Measurements from ENCODE around the gene PTCH2.
A peak's percentile ranks its signal among the peaks of the same experiment; 100 is the strongest.

PTCH2 gene

DNA sequence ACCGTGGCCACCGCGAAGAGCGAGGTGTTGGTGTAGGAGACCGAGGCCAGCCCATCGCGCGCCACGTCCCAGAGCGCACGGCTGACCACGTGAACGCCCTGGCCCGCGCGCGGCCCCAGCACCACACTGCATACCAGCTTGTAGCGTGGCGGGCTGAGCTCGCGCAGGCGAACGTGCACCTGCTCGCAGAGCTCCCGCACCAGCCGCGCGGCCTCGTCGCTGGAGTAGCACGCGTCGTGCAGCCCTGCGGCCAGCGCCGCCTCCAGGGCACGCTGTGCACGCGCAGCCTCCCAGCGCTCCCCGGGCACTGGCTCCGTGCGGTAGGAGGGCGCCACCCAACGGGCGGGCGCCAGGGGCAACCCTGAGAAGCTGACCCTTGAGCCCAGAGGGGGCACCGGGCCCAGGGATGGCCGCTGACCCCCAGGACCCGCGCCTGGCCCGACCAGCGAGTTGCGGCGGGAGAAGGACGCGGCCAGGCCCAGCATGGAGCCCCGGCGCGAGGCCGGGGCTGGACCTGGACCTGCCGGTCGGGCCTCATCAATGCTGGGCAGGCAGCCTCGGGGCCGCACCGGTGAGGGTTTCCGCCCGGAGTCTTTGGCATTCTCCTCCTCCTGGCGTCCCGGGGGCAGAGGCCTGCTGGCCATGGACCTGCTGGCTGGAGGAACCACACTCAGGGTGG, 36.9 kb downstream of the PTCH2 start:
- DNase-seq (ENCODE audit: extremely low read depth, low read depth): no peak
- H3K4me3 ChIP-seq (replicated peaks; ENCODE audit: low read depth, low read length): no peak overlapping the region
- TF ChIP-seq, protein P1, sequence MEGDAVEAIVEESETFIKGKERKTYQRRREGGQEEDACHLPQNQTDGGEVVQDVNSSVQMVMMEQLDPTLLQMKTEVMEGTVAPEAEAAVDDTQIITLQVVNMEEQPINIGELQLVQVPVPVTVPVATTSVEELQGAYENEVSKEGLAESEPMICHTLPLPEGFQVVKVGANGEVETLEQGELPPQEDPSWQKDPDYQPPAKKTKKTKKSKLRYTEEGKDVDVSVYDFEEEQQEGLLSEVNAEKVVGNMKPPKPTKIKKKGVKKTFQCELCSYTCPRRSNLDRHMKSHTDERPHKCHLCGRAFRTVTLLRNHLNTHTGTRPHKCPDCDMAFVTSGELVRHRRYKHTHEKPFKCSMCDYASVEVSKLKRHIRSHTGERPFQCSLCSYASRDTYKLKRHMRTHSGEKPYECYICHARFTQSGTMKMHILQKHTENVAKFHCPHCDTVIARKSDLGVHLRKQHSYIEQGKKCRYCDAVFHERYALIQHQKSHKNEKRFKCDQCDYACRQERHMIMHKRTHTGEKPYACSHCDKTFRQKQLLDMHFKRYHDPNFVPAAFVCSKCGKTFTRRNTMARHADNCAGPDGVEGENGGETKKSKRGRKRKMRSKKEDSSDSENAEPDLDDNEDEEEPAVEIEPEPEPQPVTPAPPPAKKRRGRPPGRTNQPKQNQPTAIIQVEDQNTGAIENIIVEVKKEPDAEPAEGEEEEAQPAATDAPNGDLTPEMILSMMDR (IDR thresholded peaks at IDR 0.05; ENCODE audit: low read depth, low read length, missing control alignments): no peak

DNA sequence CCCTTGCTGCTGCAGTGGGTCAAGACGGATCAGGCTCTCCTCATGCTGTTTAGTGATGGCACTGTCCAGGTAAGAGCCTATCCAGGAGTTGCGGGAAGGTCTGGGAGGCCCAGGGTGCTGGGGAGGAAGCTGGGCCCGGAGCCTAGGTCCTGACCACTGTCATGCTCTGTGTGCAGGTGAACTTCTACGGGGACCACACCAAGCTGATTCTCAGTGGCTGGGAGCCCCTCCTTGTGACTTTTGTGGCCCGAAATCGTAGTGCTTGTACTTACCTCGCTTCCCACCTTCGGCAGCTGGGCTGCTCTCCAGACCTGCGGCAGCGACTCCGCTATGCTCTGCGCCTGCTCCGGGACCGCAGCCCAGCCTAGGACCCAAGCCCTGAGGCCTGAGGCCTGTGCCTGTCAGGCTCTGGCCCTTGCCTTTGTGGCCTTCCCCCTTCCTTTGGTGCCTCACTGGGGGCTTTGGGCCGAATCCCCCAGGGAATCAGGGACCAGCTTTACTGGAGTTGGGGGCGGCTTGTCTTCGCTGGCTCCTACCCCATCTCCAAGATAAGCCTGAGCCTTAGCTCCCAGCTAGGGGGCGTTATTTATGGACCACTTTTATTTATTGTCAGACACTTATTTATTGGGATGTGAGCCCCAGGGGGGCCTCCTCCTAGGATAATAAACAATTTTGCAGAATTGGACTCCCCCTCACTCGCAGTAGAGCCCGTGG, 37.6 kb downstream of the PTCH2 start:
- H3K4me3 ChIP-seq (replicated peaks; ENCODE audit: low read depth, low read length): no peak overlapping the region
- TF ChIP-seq, protein P1 (IDR thresholded peaks at IDR 0.05; ENCODE audit: low read depth, low read length, missing control alignments): no peak
- DNase-seq (ENCODE audit: extremely low read depth, low read depth): no peak

DNA sequence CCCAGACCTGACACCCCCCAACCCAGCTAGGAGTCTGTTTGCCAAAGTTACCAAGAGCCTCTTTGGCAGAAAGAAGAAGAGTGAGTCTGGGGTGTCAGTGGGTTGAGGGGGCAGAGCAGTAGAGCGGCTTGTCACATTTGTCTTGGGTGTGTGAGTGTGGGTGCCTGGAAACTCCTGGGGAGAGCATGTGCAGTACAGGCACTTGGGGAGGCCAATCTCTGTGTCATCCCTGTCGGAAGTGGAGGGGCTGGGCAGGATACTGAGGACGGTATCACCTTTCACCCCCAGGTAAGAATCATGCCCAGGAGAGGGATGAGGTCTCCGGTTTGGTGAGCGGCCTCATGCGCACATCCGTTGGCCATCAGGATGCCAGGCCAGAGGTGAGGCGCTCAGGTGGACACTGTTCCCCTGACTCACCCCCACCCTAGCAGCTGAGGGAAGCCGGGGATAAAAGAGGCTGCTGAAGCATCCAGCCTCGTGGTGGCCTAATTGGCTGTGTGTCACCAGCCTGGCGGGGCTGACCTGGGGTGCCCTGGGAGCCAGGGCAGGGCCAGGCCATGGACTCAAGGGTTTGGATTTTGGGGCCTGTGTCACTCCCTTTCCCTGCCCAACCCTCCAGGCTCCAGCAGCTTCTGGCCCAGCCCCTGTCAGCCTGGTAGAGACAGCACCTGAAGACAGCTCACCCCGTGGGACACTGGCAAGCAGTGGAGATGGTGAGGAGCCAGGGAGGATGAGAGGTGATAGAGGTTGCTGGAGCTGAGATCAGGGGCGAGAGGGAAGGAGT, 39.5 kb downstream of the PTCH2 start:
- DNase-seq (ENCODE audit: extremely low read depth, low read depth): no peak
- TF ChIP-seq, protein P1 (IDR thresholded peaks at IDR 0.05; ENCODE audit: low read depth, low read length, missing control alignments): no peak
- peak overlapping the region; percentile 94 for H3K4me3 ChIP-seq (replicated peaks; ENCODE audit: low read depth, low read length)

DNA sequence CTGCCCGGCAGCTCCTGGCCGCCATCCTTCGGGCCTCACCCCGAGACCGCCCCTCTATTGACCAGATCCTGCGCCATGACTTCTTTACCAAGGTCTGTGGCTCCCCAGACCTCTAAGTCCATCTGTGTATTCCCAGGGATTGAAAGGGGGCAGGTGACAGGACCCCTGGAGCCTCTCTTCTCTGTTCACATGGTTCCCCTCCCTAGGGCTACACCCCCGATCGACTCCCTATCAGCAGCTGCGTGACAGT, 40.1 kb downstream of the PTCH2 start:
- H3K4me3 ChIP-seq (replicated peaks; ENCODE audit: low read depth, low read length): peak overlapping the region; percentile 94
- TF ChIP-seq, protein P1 (IDR thresholded peaks at IDR 0.05; ENCODE audit: low read depth, low read length, missing control alignments): no peak

DNA sequence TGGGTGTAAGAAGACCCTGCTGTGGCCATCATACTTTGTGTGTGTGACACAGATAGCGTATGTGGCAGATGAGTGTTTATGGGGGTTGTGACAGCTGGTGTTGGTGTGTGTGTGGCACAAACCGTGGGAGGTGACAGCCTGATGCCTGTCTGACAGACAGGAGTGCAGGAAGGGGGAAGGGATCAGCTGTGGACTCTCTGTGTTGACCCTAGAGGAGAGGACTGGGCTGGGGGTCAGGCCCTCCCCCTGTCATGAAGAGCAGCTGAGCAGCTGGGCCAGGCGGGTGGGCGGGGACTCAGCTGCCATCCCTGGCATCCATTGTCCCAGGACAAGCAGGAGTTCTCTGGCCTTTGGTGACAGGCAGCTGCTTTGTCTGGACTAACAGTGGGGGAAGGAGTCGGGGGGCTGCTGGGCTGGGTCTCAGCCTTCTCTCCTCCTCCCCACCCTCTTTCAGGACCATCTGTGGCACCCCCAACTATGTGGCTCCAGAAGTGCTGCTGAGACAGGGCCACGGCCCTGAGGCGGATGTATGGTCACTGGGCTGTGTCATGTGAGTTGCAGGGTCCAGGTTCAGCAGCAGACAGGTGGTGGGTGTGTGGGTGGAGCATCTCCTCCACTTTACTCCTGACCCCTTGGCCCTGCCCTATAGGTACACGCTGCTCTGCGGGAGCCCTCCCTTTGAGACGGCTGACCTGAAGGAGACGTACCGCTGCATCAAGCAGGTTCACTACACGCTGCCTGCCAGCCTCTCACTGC, 40.6 kb downstream of the PTCH2 start:
- DNase-seq (ENCODE audit: extremely low read depth, low read depth): no peak
- TF ChIP-seq, protein P1 (IDR thresholded peaks at IDR 0.05; ENCODE audit: low read depth, low read length, missing control alignments): no peak

More for the DNA sequence above, 40.1 kb downstream of the PTCH2 start:
- no peak for DNase-seq (ENCODE audit: extremely low read depth, low read depth)

DNA sequence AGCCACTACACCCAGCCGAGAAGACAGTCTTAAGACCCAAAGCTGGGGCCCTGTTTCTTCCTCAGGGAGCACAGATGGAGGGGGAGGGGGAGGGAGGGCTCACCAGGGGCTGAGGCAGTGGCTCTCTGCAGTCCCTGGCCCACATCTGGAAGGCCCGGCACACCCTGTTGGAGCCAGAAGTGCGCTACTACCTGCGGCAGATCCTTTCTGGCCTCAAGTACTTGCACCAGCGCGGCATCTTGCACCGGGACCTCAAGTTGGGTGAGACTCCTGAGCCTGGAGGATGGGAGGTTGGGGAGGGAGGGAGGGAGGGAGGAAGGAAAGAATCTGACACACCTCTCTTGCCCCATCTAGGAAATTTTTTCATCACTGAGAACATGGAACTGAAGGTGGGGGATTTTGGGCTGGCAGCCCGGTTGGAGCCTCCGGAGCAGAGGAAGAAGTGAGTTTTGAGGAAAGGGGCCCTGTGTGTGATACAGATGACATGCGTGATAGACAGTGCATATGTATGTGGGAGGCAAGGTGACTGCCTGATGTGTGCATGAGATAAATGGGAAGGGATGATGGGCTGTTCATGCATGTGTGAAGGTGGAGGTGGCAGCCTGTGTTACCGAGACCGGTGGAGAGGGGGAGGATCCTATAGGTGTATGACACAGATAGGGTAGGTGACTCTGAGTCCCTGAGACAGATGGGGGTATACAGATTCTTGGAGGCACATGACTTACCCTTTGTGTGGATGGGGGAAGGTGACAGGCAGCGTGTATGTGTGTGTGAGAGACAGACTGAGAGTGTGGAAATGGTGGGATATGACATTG, 41.4 kb downstream of the PTCH2 start:
- H3K4me3 ChIP-seq (replicated peaks; ENCODE audit: low read depth, low read length): peak overlapping the region; percentile 94
- TF ChIP-seq, protein P1 (IDR thresholded peaks at IDR 0.05; ENCODE audit: low read depth, low read length, missing control alignments): no peak
- no peak for DNase-seq (ENCODE audit: extremely low read depth, low read depth)

More for the DNA sequence above, 40.6 kb downstream of the PTCH2 start:
- H3K4me3 ChIP-seq (replicated peaks; ENCODE audit: low read depth, low read length): peak overlapping the region; percentile 94

Data from HFF-Myc (cell line).